Osteocyte (in vitro differentiated cells): ENCODE measurements around the gene C18orf63. TPM values are rescaled to one million over a fixed set of nuclear protein-coding genes. Genes with fewer than 3 reads are reported as not detected.

Source experiments
- DNase-seq: peaks from one replicate; pipeline ENCODE4 v3.0.0; 2021; ENCODE audit warnings: mixed read lengths; ENCODE audit not compliant: unreplicated experiment; ENCODE audit errors: extremely low spot score
- H3K27ac Mint-ChIP-seq: one replicate; pipeline ENCODE4 v1.8.0; 2021; ENCODE audit warnings: mild to moderate bottlenecking, mixed read lengths; ENCODE audit not compliant: unreplicated experiment
- H3K27me3 Mint-ChIP-seq: one replicate; pipeline ENCODE4 v1.8.0; 2021; ENCODE audit warnings: mixed read lengths; ENCODE audit not compliant: unreplicated experiment
- H3K36me3 Mint-ChIP-seq: one replicate; pipeline ENCODE4 v1.8.0; 2021; ENCODE audit warnings: mixed read lengths; ENCODE audit not compliant: unreplicated experiment
- H3K4me1 Mint-ChIP-seq: one replicate; pipeline ENCODE4 v1.8.0; 2021; ENCODE audit warnings: mixed read lengths; ENCODE audit not compliant: unreplicated experiment
- H3K4me3 Mint-ChIP-seq: one replicate; pipeline ENCODE4 v1.8.0; 2021; ENCODE audit warnings: mild to moderate bottlenecking, moderate library complexity, mixed read lengths; ENCODE audit not compliant: unreplicated experiment
- H3K9me3 Mint-ChIP-seq: one replicate; pipeline ENCODE4 v1.8.0; 2021; ENCODE audit warnings: mixed read lengths; ENCODE audit not compliant: unreplicated experiment
- total RNA-seq: library from RNA; stranded (reverse); gene quantifications from 2 replicates; pipeline ENCODE4 v1.2.1, GENCODE V29; 2021
- TF ChIP-seq, protein P1 (sequence below): fragments of 200-600 bp; sonication (generic); IDR thresholded peaks from 2 replicates; pipeline ENCODE4 v1.5.0; 2021; ENCODE audit warnings: antibody characterized with exemption, mild to moderate bottlenecking, moderate library complexity

C18orf63 gene
- total RNA-seq, 1 donor from 2014 or later = not detected

DNA sequence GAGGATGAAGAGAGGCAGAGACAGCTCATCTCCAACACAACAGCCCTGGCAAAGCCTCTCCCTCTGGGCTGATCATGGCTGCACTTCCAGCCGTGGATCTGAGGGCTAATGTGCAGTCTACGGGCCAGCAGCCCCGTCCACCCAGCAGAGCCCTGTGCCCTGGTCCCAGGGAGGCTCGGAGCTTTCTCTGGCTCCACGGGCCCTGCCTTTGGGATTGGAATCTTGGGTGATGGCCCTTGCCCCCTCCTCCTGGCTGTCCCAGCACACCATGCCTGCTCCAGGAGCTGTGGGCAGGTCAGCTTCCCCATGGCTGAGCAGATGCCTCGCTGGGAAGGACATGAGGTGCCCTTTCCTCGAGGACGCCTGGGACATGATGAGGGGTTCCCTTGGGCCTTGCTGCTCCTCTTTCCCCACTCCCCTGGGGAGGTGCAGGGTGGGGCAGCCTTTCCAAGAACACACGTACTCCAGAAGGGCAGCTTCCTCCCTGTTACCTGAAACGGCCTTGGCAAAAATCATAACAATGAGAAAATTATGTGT lies 66.9 kb downstream of the C18orf63 start:
- DNase-seq = peak; percentile 73
- Mint-ChIP-seq H3K4me3 (no peak overlapping the region), H3K27me3 (no peaks in the 10 kb centered on the region), H3K27ac (no peak overlapping the region), H3K4me1 (no peaks in the 10 kb centered on the region), H3K36me3 (no peaks in the 10 kb centered on the region), H3K9me3 (no peaks in the 10 kb centered on the region)
- TF ChIP-seq, protein P1, sequence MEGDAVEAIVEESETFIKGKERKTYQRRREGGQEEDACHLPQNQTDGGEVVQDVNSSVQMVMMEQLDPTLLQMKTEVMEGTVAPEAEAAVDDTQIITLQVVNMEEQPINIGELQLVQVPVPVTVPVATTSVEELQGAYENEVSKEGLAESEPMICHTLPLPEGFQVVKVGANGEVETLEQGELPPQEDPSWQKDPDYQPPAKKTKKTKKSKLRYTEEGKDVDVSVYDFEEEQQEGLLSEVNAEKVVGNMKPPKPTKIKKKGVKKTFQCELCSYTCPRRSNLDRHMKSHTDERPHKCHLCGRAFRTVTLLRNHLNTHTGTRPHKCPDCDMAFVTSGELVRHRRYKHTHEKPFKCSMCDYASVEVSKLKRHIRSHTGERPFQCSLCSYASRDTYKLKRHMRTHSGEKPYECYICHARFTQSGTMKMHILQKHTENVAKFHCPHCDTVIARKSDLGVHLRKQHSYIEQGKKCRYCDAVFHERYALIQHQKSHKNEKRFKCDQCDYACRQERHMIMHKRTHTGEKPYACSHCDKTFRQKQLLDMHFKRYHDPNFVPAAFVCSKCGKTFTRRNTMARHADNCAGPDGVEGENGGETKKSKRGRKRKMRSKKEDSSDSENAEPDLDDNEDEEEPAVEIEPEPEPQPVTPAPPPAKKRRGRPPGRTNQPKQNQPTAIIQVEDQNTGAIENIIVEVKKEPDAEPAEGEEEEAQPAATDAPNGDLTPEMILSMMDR = no peak

DNA sequence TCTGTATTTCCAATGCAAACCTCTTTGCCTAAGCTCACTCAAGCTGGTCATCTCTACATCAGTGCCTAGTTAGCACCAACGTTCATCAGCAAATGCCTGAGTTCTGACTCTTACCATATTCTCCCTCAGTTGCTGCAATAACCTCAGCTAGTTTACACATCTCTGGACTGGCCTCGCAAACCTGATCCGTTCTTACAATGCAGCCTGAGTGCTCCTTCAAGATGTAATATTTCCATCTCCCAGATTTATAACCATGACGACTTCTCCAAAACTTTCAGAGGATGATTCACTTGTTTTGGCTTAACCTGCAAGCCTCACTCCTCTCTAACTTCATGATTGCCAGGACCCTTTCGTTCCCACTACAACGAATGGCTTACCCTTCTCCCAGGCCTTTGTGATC lies 71.7 kb downstream of the C18orf63 start:
- no peak overlapping the region for H3K4me3 Mint-ChIP-seq
- H3K4me1 Mint-ChIP-seq = no peaks in the 10 kb centered on the region
- DNase-seq = no peak
- H3K27ac Mint-ChIP-seq = no peak overlapping the region
- H3K9me3 Mint-ChIP-seq = no peaks in the 10 kb centered on the region
- TF ChIP-seq, protein P1 = no peak
- no peaks in the 10 kb centered on the region for H3K36me3 Mint-ChIP-seq
- H3K27me3 Mint-ChIP-seq = no peaks in the 10 kb centered on the region

DNA sequence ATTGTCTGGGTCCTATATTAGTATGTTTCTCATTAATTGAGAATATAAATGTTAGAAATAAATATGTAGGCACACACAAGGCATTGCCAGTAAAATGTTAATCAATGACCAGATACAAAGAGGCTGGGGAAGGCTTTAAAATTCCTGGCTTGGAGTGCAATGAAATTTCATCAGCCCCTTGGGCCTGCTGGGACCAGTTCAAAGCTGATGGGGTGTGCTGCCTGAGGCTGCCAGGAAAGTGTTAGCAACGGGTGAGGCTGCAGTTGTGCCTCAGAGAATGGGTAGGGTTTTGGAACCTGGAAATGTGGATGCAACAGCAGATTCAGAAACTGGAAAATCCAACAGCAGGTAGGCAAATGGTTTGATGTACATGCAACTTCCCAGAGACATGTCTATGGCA lies 72.6 kb downstream of the C18orf63 start:
- TF ChIP-seq, protein P1 = no peak
- Mint-ChIP-seq H3K4me1 (no peaks in the 10 kb centered on the region), H3K4me3 (no peak overlapping the region), H3K27me3 (no peaks in the 10 kb centered on the region), H3K36me3 (no peaks in the 10 kb centered on the region), H3K27ac (no peak overlapping the region), H3K9me3 (no peaks in the 10 kb centered on the region)
- DNase-seq = no peak

DNA sequence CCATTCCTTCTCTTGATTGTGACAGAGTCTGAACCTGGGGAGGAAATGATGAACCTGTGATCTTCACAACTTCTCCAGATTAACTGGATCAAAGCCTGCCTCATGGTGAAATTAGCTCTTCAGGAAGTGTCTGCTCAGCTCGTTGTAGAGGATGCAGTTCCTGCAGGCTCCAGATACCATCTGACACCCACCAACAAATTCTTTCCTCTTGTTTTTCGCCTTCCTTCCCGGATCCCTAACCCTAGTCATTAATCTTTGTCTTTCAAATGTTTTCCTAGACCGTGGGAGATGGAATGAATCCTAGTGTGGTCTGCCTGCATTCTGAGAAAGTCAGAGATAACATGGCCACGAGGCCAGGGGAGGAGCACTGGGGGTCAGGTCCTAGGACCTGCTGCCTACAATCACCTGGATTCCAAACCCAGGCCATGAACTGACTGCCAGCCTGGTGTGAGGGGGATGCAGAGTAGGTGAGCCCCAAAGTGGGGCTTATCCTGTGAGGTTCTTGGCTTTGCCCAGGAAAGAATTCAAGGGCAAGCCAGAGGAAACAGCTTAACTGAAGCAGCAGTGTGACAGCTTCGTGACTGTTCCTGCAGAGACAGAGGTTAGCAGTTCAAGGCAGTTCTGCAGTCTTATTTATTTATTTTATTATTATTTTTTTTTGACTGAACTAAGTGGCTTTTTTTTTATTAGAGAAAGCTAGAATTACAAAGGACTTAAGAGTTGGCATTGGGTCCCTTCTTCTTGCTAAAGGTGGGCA lies 73.7 kb downstream of the C18orf63 start:
- no peaks in the 10 kb centered on the region for H3K27me3 Mint-ChIP-seq
- TF ChIP-seq, protein P1 = no peak
- H3K4me1 Mint-ChIP-seq = no peaks in the 10 kb centered on the region
- no peaks in the 10 kb centered on the region for H3K36me3 Mint-ChIP-seq
- H3K4me3 Mint-ChIP-seq = no peak overlapping the region
- no peak overlapping the region for H3K27ac Mint-ChIP-seq
- no peak for DNase-seq
- no peaks in the 10 kb centered on the region for H3K9me3 Mint-ChIP-seq

DNA sequence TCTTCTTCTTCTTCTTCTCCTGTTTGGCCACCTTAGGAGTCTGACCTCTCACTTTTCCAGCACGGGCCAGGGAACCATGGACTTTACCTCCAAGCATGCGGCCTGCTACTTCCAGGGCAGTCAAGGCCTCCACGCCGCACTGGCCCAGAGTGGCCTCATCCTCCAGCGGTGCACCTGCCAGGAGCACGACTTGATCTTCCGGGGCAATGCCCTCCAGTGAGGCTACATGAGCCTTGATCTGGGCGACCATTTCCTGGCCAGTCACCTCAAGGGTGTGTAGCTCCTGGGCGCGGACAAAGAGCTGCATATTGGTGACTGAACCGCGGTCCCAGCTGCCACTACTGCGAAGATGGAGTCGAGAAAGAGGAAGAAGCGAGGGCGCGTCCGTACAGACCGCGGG lies 74.4 kb downstream of the C18orf63 start:
- Mint-ChIP-seq H3K4me1 (no peaks in the 10 kb centered on the region), H3K27me3 (no peaks in the 10 kb centered on the region)

More for the DNA sequence above, 74.4 kb downstream of the C18orf63 start:
- no peak overlapping the region for H3K4me3 Mint-ChIP-seq
- H3K27ac Mint-ChIP-seq = no peak overlapping the region
- H3K36me3 Mint-ChIP-seq = no peaks in the 10 kb centered on the region
- TF ChIP-seq, protein P1 = no peak
- no peak for DNase-seq
- H3K9me3 Mint-ChIP-seq = no peaks in the 10 kb centered on the region
